Effector memory CD8-positive, alpha-beta T cell (primary cell): ENCODE results near the gene RGS16.

ENCODE experiments used
- ATAC-seq: fragments of 150-1000 bp; cut with Tn5 transposase; replicated peaks from 2 replicates; pipeline ENCODE4 v1.10.0; 2021; ENCODE audit warnings: mild to moderate bottlenecking, moderate library complexity
- DNase-seq, 3 experiments: peaks; one replicate each; pipeline ENCODE4 v3.0.0; 2021
- H3K27ac Mint-ChIP-seq, 2 donors: one replicate each; pipeline ENCODE4 v1.8.0; 2022; ENCODE audit warnings: mild to moderate bottlenecking in 2 of 2, mixed read lengths in 2 of 2, moderate library complexity in 2 of 2
- H3K27me3 Mint-ChIP-seq, 2 donors: one replicate each; pipeline ENCODE4 v1.8.0; 2022; ENCODE audit warnings: mixed read lengths in 2 of 2
- H3K36me3 Mint-ChIP-seq: one replicate; pipeline ENCODE4 v1.8.0; 2022; ENCODE audit warnings: mild to moderate bottlenecking, moderate library complexity, mixed read lengths; ENCODE audit not compliant: insufficient read depth
- H3K4me1 Mint-ChIP-seq, 2 donors: one replicate each; pipeline ENCODE4 v1.8.0; 2022; ENCODE audit warnings: low read depth in 2 of 2, mixed read lengths in 2 of 2
- H3K4me3 Mint-ChIP-seq, 2 donors: one replicate each; pipeline ENCODE4 v1.8.0; 2022; ENCODE audit warnings: mild to moderate bottlenecking in 2 of 2, mixed read lengths in 2 of 2, moderate library complexity in 2 of 2
- H3K9me3 Mint-ChIP-seq, 2 donors: one replicate each; pipeline ENCODE4 v1.8.0; 2022; ENCODE audit warnings: mixed read lengths in 2 of 2

The RGS16 gene

DNA sequence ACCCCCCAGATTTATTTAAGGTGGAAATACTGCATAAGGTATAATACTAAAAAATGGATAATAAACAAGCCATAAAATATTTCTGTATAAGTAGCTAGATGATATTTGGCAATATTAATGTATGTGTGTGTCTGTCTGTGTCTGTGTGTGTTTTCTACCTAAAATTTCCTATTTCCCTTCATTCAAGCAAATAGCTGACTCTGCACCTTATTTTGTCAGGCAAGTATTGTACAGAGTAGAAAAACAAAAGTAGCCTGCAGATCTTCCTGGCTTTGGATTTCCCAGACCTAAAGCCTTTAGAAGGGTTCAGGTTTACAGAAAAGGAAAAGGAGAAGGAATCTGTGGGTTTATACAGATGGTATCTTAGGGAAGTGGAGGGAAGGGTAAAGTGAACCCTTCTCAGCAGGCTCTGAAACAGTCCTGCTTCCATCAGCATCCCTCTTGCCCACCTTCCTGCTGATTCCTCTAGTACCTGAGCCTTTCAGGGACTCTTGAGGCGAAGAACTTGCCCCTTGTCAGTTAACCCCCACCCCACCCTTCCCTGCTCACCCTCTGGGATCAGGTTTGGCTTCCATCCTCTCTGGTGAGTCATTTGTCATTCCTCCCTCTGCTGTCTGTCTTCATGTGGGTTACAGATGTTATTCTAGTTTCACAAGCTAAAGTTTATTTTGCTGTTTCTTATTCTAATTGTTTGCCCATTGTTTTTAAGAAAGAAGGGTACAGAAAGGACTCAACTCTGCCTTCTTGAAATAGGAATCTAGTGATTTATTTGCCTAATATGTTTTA is 21.7 kb upstream of the RGS16 start:
- no peak for ATAC-seq
- Mint-ChIP-seq H3K9me3 (peaks cover 0 to 4% of the 10 kb centered on the region in 2 donors), H3K36me3 (peaks cover 6% of the 10 kb centered on the region), H3K4me3 (no peak overlapping the region), H3K27me3 (peaks cover 0 to 39% of the 10 kb centered on the region in 2 donors), H3K27ac (peak overlapping the region in 1 of 2 donors; percentile 20), H3K4me1 (peaks cover 14 to 16% of the 10 kb centered on the region in 2 donors)
- DNase-seq = no peak

DNA sequence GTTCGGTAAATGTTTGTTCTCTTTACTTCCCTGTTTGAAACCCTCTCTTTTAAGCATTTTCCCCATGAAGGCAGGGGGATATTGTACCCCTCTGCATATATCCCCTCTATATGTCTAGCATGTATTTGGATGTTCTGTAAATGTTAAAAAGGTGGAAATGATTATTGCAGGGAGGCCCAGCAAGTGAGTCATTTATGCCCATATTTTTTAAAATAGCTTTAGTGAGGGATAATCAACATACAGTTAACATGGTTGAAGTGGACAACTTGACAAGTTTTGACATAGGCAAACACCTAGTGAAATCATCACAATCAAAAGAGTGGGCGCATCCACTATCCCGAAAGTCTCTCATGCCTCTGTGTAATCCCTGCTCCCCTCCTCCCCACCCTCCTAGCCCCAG is 20.8 kb upstream of the RGS16 start:
- ATAC-seq = no peak
- Mint-ChIP-seq H3K27ac (no peak overlapping the region), H3K4me1 (peaks cover 7 to 11% of the 10 kb centered on the region in 2 donors), H3K9me3 (peaks cover 2 to 11% of the 10 kb centered on the region in 2 donors), H3K27me3 (peaks cover 0 to 44% of the 10 kb centered on the region in 2 donors), H3K36me3 (peaks cover 3% of the 10 kb centered on the region), H3K4me3 (no peak overlapping the region)
- no peak for DNase-seq

DNA sequence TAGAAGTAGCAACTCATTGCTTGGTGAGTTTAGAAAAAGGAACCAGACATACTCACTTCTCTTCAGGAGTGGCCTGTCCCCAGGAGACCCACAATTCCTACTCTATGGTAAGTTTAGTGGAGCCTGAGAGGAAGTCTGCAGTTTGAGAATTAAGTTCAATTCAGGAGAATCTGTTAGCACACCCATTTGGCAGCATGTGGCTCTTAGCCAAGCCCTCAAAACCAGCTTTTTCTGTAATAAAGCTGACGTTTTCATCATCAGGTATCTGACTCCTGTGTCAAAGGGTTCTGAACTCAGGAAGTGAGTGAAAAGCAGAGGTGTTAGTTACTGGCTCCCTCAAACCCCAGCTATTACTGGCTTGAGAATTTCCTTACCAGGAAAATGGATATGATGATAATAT is 20.4 kb upstream of the RGS16 start:
- H3K4me1 Mint-ChIP-seq = peaks cover 4 to 6% of the 10 kb centered on the region in 2 donors
- H3K9me3 Mint-ChIP-seq = peaks cover 2 to 11% of the 10 kb centered on the region in 2 donors
- peaks cover 6% of the 10 kb centered on the region for H3K36me3 Mint-ChIP-seq
- H3K4me3 Mint-ChIP-seq = no peak overlapping the region
- DNase-seq (no peak), ATAC-seq (no peak)
- H3K27me3 Mint-ChIP-seq = peaks cover 1 to 45% of the 10 kb centered on the region in 2 donors
- H3K27ac Mint-ChIP-seq = no peak overlapping the region

DNA sequence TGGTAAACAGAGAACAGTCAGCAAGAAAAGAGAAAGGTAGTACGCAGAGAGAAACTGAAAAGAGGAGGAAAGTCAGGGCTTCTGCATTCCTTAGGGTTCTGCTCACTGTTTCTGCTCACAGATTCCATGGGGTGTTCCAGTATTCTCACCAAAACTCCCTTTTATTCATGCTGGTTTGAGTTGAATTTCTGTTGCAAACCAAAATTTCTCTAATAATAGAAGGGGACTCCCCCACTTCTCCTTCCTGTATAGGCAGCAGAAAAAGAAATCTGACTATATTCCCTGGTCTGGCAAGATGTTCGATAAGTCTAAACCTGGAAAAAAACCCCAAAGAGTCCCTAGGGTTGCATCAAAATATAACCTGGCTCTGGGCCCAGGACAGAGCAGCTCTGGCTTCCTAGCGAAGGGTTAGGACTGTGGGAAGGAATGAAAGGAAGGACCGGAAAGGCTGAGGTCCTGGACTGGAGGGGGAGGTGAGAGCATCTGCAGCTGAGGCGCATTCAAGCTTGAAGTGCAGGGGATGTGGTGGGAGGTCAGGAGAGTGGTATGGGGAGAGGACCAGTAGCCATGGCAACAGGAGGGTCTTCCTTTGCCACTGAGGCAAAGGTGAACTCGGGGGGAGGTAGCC is 18.8 kb upstream of the RGS16 start:
- Mint-ChIP-seq H3K4me3 (no peak overlapping the region), H3K9me3 (peaks cover 2 to 11% of the 10 kb centered on the region in 2 donors), H3K4me1 (no peaks in the 10 kb centered on the region), H3K27me3 (peaks cover 14 to 50% of the 10 kb centered on the region in 2 donors), H3K36me3 (peaks cover 9% of the 10 kb centered on the region), H3K27ac (no peak overlapping the region)
- no peak for ATAC-seq
- no peak for DNase-seq

DNA sequence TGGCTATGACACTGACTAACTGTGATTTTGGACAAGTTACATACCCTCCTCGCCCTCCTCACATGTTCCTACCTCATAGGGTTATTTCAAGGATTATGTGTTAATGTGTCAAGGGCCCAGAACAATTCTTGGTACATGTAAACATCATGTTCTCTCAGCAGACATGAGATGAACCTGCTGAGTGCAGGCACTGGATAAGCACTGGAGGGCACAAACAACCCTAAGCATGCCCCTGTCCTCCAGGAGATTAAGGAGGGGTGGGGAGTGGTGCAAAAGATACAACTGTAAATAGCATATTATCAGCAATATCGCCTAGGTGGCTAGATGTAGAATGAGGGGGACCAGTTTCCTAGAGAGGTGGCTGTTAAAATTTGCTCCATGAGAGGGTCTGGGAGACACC is 17.7 kb upstream of the RGS16 start:
- Mint-ChIP-seq H3K27me3 (peaks cover 25 to 54% of the 10 kb centered on the region in 2 donors), H3K9me3 (peaks cover 2 to 11% of the 10 kb centered on the region in 2 donors), H3K4me1 (peaks cover 5 to 7% of the 10 kb centered on the region in 2 donors), H3K27ac (no peak overlapping the region), H3K36me3 (peaks cover 10% of the 10 kb centered on the region), H3K4me3 (no peak overlapping the region)
- ATAC-seq (no peak), DNase-seq (no peak)

DNA sequence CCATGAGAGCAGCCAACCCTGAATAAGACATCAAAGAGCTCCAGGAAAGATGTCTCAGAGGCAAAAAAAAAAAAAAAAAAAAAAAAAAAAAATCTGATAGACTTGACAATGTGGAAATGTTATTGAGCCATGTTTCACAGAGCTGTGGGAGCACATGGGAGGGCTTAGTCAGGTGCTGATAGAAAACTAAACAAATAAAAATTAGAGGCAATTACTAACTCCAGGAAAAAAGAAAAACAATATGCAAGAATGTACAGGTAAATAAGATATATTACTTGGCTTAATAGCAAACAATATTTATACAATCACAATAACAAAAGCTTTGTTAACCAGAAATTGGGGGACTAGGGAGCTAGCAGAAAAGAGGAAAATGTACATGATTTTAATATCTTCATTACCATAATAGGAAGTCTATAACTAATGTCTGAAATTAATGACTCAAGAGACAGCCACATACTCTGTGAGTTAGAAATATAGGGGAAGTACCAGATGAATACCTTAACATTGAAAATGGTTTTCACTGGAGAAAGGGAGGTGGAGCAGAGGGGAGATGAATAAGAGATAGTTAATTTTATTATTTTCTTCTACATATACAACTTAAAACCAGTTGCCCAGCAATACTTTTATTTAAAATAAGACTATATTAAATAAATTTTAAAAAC is 16.9 kb upstream of the RGS16 start:
- peaks cover 13 to 15% of the 10 kb centered on the region in 2 donors for H3K4me1 Mint-ChIP-seq
- no peak for ATAC-seq

DNA sequence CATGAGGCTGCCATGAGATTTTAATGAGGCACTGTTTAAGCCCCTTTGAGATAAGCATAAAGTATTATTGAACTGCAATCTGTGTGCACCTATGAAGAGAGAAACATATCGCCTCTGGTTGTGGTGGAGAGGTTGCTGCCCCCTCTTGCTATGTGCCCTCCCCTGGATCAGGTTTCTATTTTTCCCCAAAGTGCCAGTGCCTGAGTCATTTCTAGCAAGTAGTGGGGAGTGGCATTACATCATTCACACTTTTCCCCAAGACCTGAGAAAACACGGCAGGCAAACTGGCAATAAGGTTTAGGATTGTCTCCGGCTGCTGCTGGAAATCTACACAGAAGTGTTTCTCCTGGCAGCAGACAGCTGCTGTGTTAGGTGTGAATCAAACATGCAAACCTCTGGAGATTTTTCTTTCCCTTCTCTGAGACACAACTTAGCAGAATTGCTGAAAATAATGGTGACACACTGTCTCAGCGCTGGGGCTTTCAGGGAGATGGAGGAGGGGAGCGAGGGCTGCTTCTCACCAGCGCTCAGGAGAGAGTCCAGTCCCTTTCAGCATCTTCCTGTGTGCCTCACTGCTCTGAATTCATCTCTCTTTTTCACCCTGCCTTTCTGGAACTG is 13.7 kb upstream of the RGS16 start:
- no peak for ATAC-seq
- no peak for DNase-seq
- H3K36me3 Mint-ChIP-seq = peaks cover 36% of the 10 kb centered on the region
- H3K4me1 Mint-ChIP-seq = peaks cover 31 to 35% of the 10 kb centered on the region in 2 donors
- peaks cover 50 to 76% of the 10 kb centered on the region in 2 donors for H3K27me3 Mint-ChIP-seq
- H3K9me3 Mint-ChIP-seq = peaks cover 2 to 11% of the 10 kb centered on the region in 2 donors
- H3K4me3 Mint-ChIP-seq = no peak overlapping the region
- no peak overlapping the region for H3K27ac Mint-ChIP-seq

More for the DNA sequence above, 16.9 kb upstream of the RGS16 start:
- no peak overlapping the region for H3K4me3 Mint-ChIP-seq
- no peak overlapping the region for H3K27ac Mint-ChIP-seq
- DNase-seq = no peak
- peaks cover 29 to 56% of the 10 kb centered on the region in 2 donors for H3K27me3 Mint-ChIP-seq
- peaks cover 18% of the 10 kb centered on the region for H3K36me3 Mint-ChIP-seq
- peaks cover 2 to 11% of the 10 kb centered on the region in 2 donors for H3K9me3 Mint-ChIP-seq

DNA sequence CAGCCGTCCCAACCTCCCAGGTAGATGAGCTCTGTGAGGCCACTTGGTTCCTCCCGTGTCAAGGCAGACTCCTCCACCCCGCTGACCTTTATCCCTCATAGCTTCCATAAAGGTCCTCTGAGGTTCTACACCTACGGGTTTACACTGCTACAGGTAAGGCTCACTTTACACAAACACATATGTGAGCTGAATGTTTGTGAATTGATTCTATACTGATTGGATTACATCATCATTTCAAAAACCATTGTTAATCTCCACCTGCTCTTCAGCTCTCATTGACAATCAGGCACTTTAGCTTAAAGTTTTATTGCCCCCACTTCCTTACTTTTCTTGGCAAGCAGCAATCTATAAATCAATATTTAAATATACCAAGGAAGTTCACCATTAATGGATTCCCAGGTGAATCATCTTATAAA is 12.8 kb upstream of the RGS16 start:
- Mint-ChIP-seq H3K36me3 (peaks cover 36% of the 10 kb centered on the region), H3K4me3 (peak overlapping the region; percentile 70 to 77), H3K4me1 (peaks cover 31 to 35% of the 10 kb centered on the region in 2 donors), H3K27me3 (peaks cover 56 to 82% of the 10 kb centered on the region in 2 donors), H3K9me3 (peaks cover 2 to 11% of the 10 kb centered on the region in 2 donors), H3K27ac (peak overlapping the region; percentile 84 to 93)
- no peak for DNase-seq
- no peak for ATAC-seq

DNA sequence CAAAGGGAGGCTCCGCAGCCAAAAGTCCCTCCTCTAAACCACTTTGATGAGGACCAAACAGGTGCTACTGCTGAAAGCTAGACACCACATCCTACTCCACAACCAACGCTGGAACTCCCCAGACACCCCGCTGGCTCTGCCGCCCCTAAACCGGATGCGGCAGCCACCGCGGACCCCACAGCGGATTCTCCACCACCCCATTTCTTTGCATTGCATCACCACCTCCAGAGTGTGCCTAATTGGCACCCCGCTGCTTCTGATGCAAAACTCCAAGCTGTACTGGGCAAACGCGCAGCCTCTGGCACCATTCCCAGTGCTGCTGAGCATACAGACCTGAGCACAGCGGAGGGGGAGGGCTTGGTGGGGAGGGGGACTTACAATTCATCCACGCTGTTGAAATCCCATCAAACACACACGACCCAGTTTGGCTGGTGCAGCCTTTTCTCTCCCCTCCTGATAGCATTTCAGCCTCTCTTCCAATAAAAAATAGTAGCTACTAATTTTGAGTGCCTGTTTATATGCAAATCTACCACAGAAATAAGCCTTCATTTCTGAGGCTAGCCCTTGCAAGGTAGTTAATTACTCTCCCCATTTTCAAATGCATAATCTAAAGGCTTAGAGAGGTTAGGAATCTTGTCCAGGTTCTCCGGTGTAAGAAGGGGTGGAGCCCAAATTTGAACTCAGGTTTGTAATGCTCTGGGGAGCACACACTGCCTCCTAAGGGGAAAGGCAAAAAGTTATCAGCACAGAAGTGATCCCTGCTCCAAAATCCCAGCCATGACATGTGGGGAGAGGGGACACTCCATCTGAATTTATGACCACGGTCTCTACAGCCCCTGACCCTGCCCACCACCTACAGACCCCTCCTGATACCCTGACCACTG is 12.2 kb upstream of the RGS16 start:
- DNase-seq (peak; percentile 87 to 89 (median 88)), ATAC-seq (peak; percentile 90)
- Mint-ChIP-seq H3K9me3 (peaks cover 2 to 11% of the 10 kb centered on the region in 2 donors), H3K27ac (peak overlapping the region; percentile 84 to 93), H3K4me1 (peaks cover 31 to 35% of the 10 kb centered on the region in 2 donors), H3K4me3 (peak overlapping the region; percentile 70 to 77), H3K27me3 (peaks cover 61 to 89% of the 10 kb centered on the region in 2 donors), H3K36me3 (peaks cover 36% of the 10 kb centered on the region)

DNA sequence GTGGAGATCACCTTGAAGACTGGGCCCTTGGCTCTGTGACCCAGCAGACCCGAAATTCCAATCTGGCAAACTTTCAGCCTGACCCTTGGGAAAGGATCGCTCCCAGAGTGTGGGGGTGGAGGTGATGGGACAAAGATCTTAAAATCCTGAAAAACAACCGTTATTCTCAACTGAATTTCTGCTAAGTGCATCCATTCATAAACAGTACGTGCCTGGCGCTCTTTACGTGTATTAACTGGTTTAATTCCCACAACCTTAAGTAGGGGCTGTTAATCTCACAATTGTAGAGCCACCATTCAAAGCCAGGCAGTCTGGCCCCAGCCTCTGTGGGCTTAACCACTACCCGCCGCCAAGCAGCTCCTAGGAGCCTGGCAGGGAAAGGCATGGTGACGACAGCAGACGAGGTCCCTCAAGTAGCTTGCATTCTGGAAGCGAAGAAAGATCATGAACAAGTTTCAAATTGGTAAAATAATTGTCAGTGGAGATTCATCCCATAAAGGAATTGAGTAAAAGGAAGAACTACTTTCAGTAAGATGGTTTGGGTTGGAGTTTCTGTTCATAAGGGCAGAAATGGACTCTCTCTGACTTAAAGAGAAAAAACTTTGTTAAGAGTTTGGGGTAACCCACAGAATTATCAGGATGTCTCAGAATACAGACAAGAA is 11.4 kb upstream of the RGS16 start:
- ATAC-seq (peak; percentile 41), DNase-seq (peak; percentile 32 to 43 (median 43))
- Mint-ChIP-seq H3K36me3 (peaks cover 35% of the 10 kb centered on the region), H3K9me3 (peaks cover under 1 to 3% of the 10 kb centered on the region in 2 donors), H3K4me1 (peaks cover 33 to 35% of the 10 kb centered on the region in 2 donors), H3K27ac (peak overlapping the region; percentile 84 to 93), H3K27me3 (peaks cover 69 to 90% of the 10 kb centered on the region in 2 donors), H3K4me3 (peak overlapping the region; percentile 70 to 77)

DNA sequence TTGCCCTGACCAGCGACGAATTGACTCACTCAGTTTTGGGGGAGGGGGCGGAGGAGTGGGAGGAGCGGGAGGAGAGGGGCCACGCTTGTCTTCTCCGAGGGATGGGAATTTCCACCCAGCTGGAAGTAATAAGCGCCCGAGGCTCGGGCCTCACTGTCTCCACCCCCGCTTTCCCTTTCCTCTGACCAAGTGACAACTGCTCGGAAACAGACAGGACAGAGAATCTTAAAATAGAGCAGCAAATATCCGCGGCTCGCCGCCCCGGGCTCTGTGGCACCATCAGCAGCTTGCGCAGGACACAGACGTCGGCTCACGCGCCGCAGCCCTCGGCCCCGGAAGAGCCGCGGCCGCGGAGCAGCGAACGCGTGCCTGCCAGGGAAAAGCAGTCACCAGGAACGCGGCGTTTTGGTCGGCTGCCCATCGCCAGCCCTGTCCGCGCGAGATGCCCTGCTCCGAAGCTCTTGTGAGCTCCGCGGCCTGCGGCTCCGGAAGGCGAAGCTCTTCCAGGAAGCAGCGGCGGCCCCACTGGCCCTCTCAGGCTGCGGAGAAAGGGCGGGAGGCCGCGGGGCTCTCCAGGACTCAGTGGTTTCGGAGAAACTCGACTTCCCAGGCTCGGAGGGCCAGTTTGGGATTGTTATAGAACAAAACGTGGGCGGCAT is 10.7 kb upstream of the RGS16 start:
- Mint-ChIP-seq H3K27me3 (peaks cover 71 to 91% of the 10 kb centered on the region in 2 donors), H3K36me3 (peaks cover 32% of the 10 kb centered on the region), H3K9me3 (no peaks in the 10 kb centered on the region), H3K27ac (peak overlapping the region; percentile 84 to 93), H3K4me3 (peak overlapping the region; percentile 70 to 77), H3K4me1 (peaks cover 33 to 35% of the 10 kb centered on the region in 2 donors)
- DNase-seq (peak; percentile 21 to 37 (median 31)), ATAC-seq (peak; percentile 9)
